ENCODE measurements around the gene KIF5B. TPM values are rescaled to one million over a fixed set of nuclear protein-coding genes. Genes with fewer than 3 reads are reported as not detected.

The KIF5B gene
- total and polyA plus RNA-seq, 7 donors, result 46.5 to 135 (median 97.4) TPM

DNA sequence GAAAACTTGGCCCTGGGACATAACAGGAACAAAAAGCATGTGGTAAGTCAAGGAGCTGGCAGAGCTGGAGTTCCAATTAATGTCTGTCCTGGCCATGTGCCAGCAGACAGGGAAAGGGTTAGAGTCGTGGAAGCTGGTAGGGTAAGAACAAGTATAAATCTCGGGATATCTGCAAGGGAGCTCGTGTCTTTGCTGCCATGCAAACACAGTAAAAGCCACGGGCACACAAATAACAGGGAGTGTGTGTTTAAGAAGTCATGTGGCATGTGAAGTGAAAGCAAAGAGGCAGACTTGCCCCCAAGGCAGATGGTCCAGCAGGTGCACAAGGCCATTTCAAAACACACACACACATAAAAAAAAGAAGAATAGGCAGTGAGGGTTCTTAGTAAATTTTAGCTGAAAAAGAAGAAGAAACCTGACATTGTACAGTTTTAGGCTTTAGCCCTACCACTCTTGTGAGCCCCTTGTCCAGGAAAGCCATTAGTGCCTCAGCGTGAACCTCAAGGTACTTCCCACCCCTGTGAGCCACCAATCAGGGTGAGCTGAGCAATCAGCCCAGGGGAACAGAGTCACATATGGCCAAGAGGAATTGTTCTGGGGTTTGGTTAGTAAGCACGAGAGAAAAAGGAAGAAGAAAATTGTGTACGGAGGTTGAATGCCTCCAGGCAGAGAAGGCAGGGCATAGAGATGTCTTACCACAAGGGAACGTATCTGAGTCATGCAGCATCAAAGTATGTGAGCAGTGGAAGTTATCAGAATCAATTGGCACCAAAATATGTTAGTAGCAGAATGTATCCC is 94.7 kb downstream of the KIF5B start:
- Histone ChIP-seq H3K27ac (no peak overlapping the region), H3K9me3 (no peaks in the 10 kb centered on the region), H3K36me3 (ENCODE audit: insufficient read depth in 1 of 2, low read depth in 1 of 2) (no peaks in the 10 kb centered on the region), H3K4me3 (no peak overlapping the region), H3K4me1 (no peaks in the 10 kb centered on the region), H3K27me3 (ENCODE audit: insufficient read depth in 3 of 3, low read length in 2 of 3) (no peaks in the 10 kb centered on the region)
- TF ChIP-seq, protein P1, sequence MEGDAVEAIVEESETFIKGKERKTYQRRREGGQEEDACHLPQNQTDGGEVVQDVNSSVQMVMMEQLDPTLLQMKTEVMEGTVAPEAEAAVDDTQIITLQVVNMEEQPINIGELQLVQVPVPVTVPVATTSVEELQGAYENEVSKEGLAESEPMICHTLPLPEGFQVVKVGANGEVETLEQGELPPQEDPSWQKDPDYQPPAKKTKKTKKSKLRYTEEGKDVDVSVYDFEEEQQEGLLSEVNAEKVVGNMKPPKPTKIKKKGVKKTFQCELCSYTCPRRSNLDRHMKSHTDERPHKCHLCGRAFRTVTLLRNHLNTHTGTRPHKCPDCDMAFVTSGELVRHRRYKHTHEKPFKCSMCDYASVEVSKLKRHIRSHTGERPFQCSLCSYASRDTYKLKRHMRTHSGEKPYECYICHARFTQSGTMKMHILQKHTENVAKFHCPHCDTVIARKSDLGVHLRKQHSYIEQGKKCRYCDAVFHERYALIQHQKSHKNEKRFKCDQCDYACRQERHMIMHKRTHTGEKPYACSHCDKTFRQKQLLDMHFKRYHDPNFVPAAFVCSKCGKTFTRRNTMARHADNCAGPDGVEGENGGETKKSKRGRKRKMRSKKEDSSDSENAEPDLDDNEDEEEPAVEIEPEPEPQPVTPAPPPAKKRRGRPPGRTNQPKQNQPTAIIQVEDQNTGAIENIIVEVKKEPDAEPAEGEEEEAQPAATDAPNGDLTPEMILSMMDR (IDR thresholded peaks at IDR 0.05), result no peak
- DNase-seq, result no peak
- intact Hi-C loops (cut with DNase I), result no loop called here
- no peak for ATAC-seq
- WGBS, 3 donors, result 52 to 59% (median 57%) methylated on average over 8 of the region's 8 CpGs

DNA sequence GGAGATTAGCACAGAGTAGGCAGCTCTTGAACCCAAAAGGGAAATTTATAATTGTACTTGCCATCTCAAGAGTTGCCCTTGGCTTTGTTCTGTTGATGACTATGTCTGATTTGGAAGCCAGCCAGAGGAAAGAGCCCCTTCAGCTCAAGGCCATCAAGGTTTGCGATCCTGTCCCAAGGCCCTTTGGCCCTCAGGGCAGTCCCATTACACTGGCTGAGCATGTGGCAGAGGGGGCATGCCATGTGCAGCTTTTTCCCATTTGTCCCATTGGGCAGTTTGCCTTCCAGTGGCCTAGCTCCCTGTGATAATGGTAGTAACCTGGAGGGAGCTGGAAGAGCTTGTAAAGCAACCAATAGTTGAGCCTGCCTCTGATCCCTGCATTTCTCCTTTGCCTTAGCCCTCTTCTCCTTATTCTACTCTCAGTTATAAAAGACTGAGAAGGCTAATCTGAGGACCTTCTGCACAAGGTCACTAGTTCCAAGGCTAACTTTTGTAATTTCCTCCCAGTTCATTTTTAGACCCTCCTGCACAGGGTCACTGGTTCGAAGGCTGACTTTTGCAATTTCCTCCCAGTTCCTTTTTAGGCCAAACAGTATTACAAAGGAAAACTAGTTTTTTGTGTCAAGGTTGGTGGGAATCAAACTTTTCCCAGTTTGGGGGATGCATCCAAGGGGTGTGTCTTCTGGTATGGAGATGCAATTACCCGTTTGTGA is 96.6 kb downstream of the KIF5B start:
- Histone ChIP-seq H3K9me3 (no peaks in the 10 kb centered on the region), H3K4me1 (no peaks in the 10 kb centered on the region), H3K36me3 (ENCODE audit: insufficient read depth in 1 of 2, low read depth in 1 of 2) (no peaks in the 10 kb centered on the region), H3K4me3 (no peak overlapping the region), H3K27me3 (ENCODE audit: insufficient read depth in 3 of 3, low read length in 2 of 3) (no peaks in the 10 kb centered on the region), H3K27ac (no peak overlapping the region)
- DNase-seq, result no peak
- TF ChIP-seq, protein P1 (IDR thresholded peaks at IDR 0.05), result no peak
- no peak for ATAC-seq
- 50 to 71% (median 52%) methylated on average over 3 of the region's 3 CpGs for WGBS, 3 donors
- intact Hi-C loops (cut with DNase I), result no loop called here

Other genes with a start within 250 kb of the KIF5B start
- 10 to 100 TPM; 10.9 to 14.9 (median 11.3) TPM for gene ARHGAP12, start 127.6 kb downstream of the KIF5B start, total RNA-seq
- gene ARHGAP12, start 127.6 kb downstream of the KIF5B start, polyA plus RNA-seq, result 10 to 100 TPM in 2 of 3 donors, 1 to 10 TPM in 1; 8.2 to 18.2 (median 17.6) TPM